Osteoblast (primary cell): ENCODE measurements around the gene SIK2. TPM values are rescaled to one million over a fixed set of nuclear protein-coding genes. Genes with fewer than 3 reads are reported as not detected.

ENCODE experiments used
- DNase-seq: peaks from one replicate; pipeline ENCODE4 v3.0.0; 2011; ENCODE audit warnings: low spot score, mixed read lengths; ENCODE audit not compliant: insufficient read length; ENCODE audit errors: missing footprints
- H2AFZ ChIP-seq: 2 replicates; pipeline ENCODE4 v1.6.0; 2011; ENCODE audit warnings: mild to moderate bottlenecking, low read length
- H3K27ac ChIP-seq: 2 replicates; pipeline ENCODE4 v1.5.1; 2011; ENCODE audit warnings: mild to moderate bottlenecking, low read depth, low read length, moderate library complexity
- H3K27me3 ChIP-seq: 2 replicates; pipeline ENCODE4 v1.6.0; 2012; ENCODE audit warnings: mild to moderate bottlenecking, control low read depth, inconsistent platforms, low read length, moderate library complexity; ENCODE audit not compliant: insufficient read depth
- H3K36me3 ChIP-seq: 2 replicates; pipeline ENCODE4 v1.5.1; 2011; ENCODE audit warnings: mild to moderate bottlenecking, low read length, control low read depth, moderate library complexity; ENCODE audit not compliant: insufficient read depth
- H3K4me1 ChIP-seq: 2 replicates; pipeline ENCODE4 v1.5.1; 2011; ENCODE audit warnings: mild to moderate bottlenecking, low read length, control low read depth, moderate library complexity; ENCODE audit not compliant: insufficient read depth
- H3K4me2 ChIP-seq: 2 replicates; pipeline ENCODE4 v1.6.0; 2011; ENCODE audit warnings: mild to moderate bottlenecking, low read length; ENCODE audit not compliant: insufficient read depth
- H3K4me3 ChIP-seq: fragments of 200-600 bp; sonication (generic); 3 replicates; pipeline ENCODE4 v1.5.1; 2012; ENCODE audit warnings: mild to moderate bottlenecking, low read length, inconsistent platforms; ENCODE audit not compliant: insufficient read depth
- H3K79me2 ChIP-seq: 2 replicates; pipeline ENCODE4 v1.6.0; 2012; ENCODE audit warnings: mild to moderate bottlenecking, low read length, control low read depth, inconsistent platforms; ENCODE audit not compliant: insufficient read depth
- H3K9me3 ChIP-seq: 2 replicates; pipeline ENCODE4 v1.5.1; 2011; ENCODE audit warnings: low read depth, low read length, control low read depth
- H4K20me1 ChIP-seq: 2 replicates; pipeline ENCODE4 v1.6.0; 2012; ENCODE audit warnings: mild to moderate bottlenecking, low read length, control low read depth; ENCODE audit not compliant: insufficient read depth
- total RNA-seq: library from RNA; depleted of rRNA; stranded (reverse); fragments of >200 nt; gene quantifications from 2 replicates; pipeline ENCODE4 v1.2.3, GENCODE V29; 2012
- TF ChIP-seq, protein P1 (sequence below): IDR thresholded peaks from 2 replicates; pipeline ENCODE4 v1.5.1; 2011; ENCODE audit warnings: mild to moderate bottlenecking, low read depth, low read length, moderate library complexity; ENCODE audit errors: extremely low read depth

Gene SIK2
- total RNA-seq, 1 donor, result 17.7 TPM

DNA sequence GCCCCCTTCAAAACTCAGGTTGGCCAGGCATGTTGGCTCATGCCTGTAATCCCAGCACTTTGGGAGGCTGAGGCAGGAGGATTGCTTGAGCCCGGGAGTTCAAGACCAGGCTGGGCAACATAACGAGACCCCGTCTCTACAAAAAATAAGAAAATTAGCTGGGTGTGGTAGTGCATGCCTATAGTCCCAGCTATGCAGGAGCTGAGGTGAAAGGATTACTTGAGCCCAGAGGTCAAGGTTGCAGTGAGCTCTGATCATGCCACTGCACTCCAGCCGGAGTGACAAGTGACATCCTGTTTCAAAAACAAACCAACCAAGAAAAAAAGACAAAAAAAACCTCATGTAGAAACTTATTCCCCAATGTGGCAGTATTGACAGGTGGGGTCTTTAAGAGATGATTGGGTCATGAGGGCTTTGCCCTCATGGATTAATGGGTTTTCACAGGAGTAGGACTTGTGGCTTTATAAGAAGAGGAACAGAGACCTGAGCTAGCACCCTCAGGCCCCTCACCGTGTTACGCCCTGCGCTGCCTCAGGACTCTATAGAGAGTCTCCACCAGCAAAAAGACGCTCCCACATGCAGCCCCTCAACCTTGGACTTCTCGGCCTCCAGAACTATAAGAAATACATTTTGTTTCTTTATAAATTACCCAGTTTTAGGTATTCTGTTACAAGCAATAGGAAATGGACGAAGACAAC is 39.4 kb upstream of the SIK2 start:
- Histone ChIP-seq H3K36me3 (peaks cover 25% of the 10 kb centered on the region), H3K4me2 (no peak overlapping the region), H3K9me3 (no peaks in the 10 kb centered on the region), H3K27me3 (no peaks in the 10 kb centered on the region), H3K4me3 (no peak overlapping the region), H3K4me1 (peaks cover 26% of the 10 kb centered on the region), H3K79me2 (no peaks in the 10 kb centered on the region), H4K20me1 (no peaks in the 10 kb centered on the region), H2AFZ (no peak overlapping the region), H3K27ac (peak overlapping the region; percentile 70)
- DNase-seq, result no peak
- TF ChIP-seq, protein P1, sequence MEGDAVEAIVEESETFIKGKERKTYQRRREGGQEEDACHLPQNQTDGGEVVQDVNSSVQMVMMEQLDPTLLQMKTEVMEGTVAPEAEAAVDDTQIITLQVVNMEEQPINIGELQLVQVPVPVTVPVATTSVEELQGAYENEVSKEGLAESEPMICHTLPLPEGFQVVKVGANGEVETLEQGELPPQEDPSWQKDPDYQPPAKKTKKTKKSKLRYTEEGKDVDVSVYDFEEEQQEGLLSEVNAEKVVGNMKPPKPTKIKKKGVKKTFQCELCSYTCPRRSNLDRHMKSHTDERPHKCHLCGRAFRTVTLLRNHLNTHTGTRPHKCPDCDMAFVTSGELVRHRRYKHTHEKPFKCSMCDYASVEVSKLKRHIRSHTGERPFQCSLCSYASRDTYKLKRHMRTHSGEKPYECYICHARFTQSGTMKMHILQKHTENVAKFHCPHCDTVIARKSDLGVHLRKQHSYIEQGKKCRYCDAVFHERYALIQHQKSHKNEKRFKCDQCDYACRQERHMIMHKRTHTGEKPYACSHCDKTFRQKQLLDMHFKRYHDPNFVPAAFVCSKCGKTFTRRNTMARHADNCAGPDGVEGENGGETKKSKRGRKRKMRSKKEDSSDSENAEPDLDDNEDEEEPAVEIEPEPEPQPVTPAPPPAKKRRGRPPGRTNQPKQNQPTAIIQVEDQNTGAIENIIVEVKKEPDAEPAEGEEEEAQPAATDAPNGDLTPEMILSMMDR, result no peak

DNA sequence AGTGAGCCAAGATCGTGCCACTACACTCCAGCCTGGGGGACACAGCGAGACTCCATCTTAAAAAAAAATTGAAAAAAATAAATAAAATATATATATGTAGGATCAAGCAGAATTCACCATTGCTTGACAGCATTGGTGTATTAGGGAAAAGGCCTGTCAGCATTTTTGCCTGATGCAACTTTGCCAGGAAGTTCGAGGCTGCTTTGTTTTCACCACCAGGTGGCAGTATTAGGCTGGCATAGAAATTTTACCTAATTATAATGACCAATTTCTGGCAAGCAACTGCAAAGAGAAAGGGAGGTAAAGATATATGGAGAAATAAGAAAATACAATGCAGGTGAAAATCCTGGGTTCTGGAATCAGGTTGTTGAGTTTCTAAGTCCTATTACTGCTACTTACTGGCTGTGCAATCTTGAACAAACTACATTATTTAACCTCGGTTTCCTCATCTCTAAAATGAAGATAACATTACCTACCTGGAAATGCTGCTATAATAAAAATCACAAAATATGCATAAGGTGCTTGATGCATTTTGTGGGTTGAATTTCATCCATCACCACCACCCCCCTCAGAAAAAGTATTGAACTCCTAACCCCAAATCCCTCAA is 37.0 kb upstream of the SIK2 start:
- H3K4me3 ChIP-seq, result no peak overlapping the region
- H3K27ac ChIP-seq, result no peak overlapping the region
- H2AFZ ChIP-seq, result no peak overlapping the region
- H3K4me1 ChIP-seq, result peaks cover 19% of the 10 kb centered on the region
- DNase-seq, result peak; percentile 71
- H3K27me3 ChIP-seq, result no peaks in the 10 kb centered on the region
- no peaks in the 10 kb centered on the region for H3K79me2 ChIP-seq
- H3K9me3 ChIP-seq, result no peaks in the 10 kb centered on the region
- peaks cover 19% of the 10 kb centered on the region for H3K36me3 ChIP-seq
- no peak overlapping the region for H3K4me2 ChIP-seq
- H4K20me1 ChIP-seq, result no peaks in the 10 kb centered on the region
- TF ChIP-seq, protein P1, result peak; percentile 90

DNA sequence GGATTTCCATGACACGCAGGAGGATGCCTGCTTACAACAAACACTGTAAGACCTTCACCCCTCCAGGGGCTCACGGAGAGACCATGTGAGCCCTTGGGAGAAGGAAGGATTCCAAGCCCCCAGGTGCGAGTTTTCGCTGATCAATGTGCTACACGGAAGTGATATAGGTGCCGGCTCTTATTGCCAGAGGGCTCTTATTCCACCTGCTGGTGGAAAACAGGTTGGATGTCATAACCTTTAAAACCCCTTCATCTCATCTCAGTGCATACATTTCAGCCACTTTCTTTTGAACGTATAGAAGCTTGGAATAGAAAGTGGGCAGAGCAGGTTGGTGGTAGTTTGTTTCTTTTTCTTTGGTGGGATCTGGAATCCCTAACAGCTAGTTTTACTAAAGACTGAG is 35.9 kb upstream of the SIK2 start:
- no peaks in the 10 kb centered on the region for H3K79me2 ChIP-seq
- H2AFZ ChIP-seq, result no peak overlapping the region
- TF ChIP-seq, protein P1, result no peak
- no peak overlapping the region for H3K27ac ChIP-seq
- H3K27me3 ChIP-seq, result no peaks in the 10 kb centered on the region
- peaks cover 12% of the 10 kb centered on the region for H3K36me3 ChIP-seq
- H3K4me2 ChIP-seq, result no peak overlapping the region
- H3K4me3 ChIP-seq, result no peak overlapping the region
- no peak for DNase-seq
- H3K4me1 ChIP-seq, result peaks cover 15% of the 10 kb centered on the region
- H3K9me3 ChIP-seq, result no peaks in the 10 kb centered on the region
- H4K20me1 ChIP-seq, result no peaks in the 10 kb centered on the region

DNA sequence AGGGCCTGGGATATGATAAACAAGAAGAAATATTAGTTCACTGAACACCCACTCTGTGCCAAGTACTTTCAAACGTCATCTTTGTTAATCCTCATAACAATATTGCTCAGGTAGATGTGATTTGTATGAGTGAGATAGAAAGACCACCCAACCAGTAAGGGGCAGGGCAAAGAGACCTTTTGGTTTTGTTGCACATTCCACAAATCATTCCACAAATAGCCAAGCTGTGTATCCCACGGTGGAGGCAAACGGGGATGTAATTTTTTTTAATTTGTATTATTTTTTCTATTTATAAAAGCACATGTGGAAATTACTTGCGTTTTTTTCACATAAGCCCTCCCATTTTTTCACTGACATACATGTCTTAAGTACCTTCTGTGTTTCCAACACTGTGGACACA is 32.8 kb upstream of the SIK2 start:
- Histone ChIP-seq H3K4me3 (no peak overlapping the region), H3K27ac (no peak overlapping the region), H3K9me3 (no peaks in the 10 kb centered on the region), H3K4me2 (no peak overlapping the region), H3K4me1 (peaks cover 13% of the 10 kb centered on the region), H3K79me2 (no peaks in the 10 kb centered on the region), H3K36me3 (no peaks in the 10 kb centered on the region), H4K20me1 (no peaks in the 10 kb centered on the region), H2AFZ (no peak overlapping the region), H3K27me3 (no peaks in the 10 kb centered on the region)
- no peak for DNase-seq
- TF ChIP-seq, protein P1, result no peak
